ENCODE data around the gene RARS1.

DNA sequence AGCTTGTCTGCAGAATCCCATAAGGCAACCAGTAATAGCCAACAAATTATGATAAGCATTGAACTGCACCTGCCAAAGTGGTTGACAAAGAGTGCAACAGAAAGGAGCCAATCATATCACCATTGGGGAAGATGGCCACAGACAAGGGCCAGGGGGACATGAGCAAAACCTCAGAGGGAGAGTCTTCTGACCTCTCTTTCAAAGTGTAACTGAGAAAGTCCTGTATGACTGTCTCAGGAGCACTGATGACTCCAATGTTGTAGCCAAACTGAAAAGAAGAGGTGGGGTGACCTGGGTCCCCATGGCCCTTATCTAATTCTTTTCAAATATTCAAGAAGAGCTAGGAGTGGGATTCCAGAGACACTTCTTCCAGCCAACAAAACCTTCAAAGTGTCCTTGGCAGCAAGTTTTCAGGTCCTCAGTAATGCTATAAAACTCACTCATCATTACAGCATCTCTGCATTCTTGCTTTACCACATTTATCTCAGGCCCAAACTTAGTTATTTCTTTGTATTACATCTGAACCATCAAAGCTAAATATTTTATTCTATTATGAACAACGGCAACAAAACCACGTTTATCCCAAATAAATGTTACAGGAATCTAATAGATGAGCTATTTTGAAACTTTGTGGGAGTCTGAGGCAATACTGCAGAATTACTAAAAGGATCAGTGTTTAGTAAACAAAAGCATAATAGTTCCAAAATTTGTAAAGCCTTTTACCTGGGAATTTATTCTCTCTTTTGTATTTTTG is 67.3 kb downstream of the RARS1 start:
- TF ChIP-seq, protein P1, sequence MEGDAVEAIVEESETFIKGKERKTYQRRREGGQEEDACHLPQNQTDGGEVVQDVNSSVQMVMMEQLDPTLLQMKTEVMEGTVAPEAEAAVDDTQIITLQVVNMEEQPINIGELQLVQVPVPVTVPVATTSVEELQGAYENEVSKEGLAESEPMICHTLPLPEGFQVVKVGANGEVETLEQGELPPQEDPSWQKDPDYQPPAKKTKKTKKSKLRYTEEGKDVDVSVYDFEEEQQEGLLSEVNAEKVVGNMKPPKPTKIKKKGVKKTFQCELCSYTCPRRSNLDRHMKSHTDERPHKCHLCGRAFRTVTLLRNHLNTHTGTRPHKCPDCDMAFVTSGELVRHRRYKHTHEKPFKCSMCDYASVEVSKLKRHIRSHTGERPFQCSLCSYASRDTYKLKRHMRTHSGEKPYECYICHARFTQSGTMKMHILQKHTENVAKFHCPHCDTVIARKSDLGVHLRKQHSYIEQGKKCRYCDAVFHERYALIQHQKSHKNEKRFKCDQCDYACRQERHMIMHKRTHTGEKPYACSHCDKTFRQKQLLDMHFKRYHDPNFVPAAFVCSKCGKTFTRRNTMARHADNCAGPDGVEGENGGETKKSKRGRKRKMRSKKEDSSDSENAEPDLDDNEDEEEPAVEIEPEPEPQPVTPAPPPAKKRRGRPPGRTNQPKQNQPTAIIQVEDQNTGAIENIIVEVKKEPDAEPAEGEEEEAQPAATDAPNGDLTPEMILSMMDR (IDR thresholded peaks at IDR 0.05), result no peak
- TF ChIP-seq EP300 (IDR thresholded peaks at IDR 0.05), result no peak
- no peak for TF ChIP-seq POLR2A (IDR thresholded peaks at IDR 0.05)

All from gastroesophageal sphincter (tissue), 3 donors.